DMS114 treated with DMSO at 0.1 percent for 48 hours (cell line): ENCODE results near the gene C1orf141.
"Not testable (repeated sequence)": the region's sequence is repeated elsewhere in the genome, so short reads cannot be mapped to it uniquely, and the experiment has no call there.

Experiments used
- DNase-seq: peaks from one replicate; lab custom pipeline; 2025; ENCODE audit not compliant: unreplicated experiment; lab: John Stamatoyannopoulos, UW

The C1orf141 gene

GRCh38 chr1:67143966-67144365 is 9.2 kb upstream of the C1orf141 start:
- DNase-seq = no peak

- DNase-seq = no peak
Measured at GRCh38 chr1:67142931-67143330, 8.2 kb upstream of the C1orf141 start.

GRCh38 chr1:67141832-67142231 is 7.1 kb upstream of the C1orf141 start:
- DNase-seq = not testable (repeated sequence)

- no peak for DNase-seq
Measured at GRCh38 chr1:67140460-67140859, 5.7 kb upstream of the C1orf141 start.

- DNase-seq = no peak
Measured at GRCh38 chr1:67138813-67139499, 4.2 kb upstream of the C1orf141 start.

GRCh38 chr1:67137307-67137753 is 2.6 kb upstream of the C1orf141 start:
- DNase-seq = no peak

GRCh38 chr1:67135354-67135753 is 584 bp upstream of the C1orf141 start:
- no peak for DNase-seq

- no peak for DNase-seq
Measured at GRCh38 chr1:67133177-67133576, 1.6 kb downstream of the C1orf141 start.

GRCh38 chr1:67130673-67131072 is 4.1 kb downstream of the C1orf141 start:
- no peak for DNase-seq

GRCh38 chr1:67126974-67127373 is 7.8 kb downstream of the C1orf141 start:
- DNase-seq = no peak

- DNase-seq = no peak
Measured at GRCh38 chr1:67126111-67126746, 8.5 kb downstream of the C1orf141 start.

GRCh38 chr1:67124455-67124854 is 10.3 kb downstream of the C1orf141 start:
- no peak for DNase-seq

- no peak for DNase-seq
Measured at GRCh38 chr1:67120855-67121619, 13.7 kb downstream of the C1orf141 start.

GRCh38 chr1:67118646-67119045 is 16.1 kb downstream of the C1orf141 start:
- DNase-seq = no peak

GRCh38 chr1:67118191-67118590 is 16.6 kb downstream of the C1orf141 start:
- DNase-seq = no peak

- no peak for DNase-seq
Measured at GRCh38 chr1:67114162-67114561, 20.6 kb downstream of the C1orf141 start.

GRCh38 chr1:67110352-67110751 is 24.4 kb downstream of the C1orf141 start:
- no peak for DNase-seq

- DNase-seq = no peak
Measured at GRCh38 chr1:67105508-67105907, 29.3 kb downstream of the C1orf141 start.

GRCh38 chr1:67103548-67103947 is 31.2 kb downstream of the C1orf141 start:
- no peak for DNase-seq

- DNase-seq = no peak
Measured at GRCh38 chr1:67100833-67101232, 33.9 kb downstream of the C1orf141 start.

GRCh38 chr1:67097305-67097704 is 37.5 kb downstream of the C1orf141 start:
- no peak for DNase-seq

- DNase-seq = no peak
Measured at GRCh38 chr1:67094191-67094590, 40.6 kb downstream of the C1orf141 start.
